Osteoblast (primary cell): Measurements from ENCODE around the gene JUND. TPM values are rescaled to one million over a fixed set of nuclear protein-coding genes. Genes with fewer than 3 reads are reported as not detected.

Source experiments
- DNase-seq: peaks from one replicate; pipeline ENCODE4 v3.0.0; 2011; ENCODE audit warnings: low spot score, mixed read lengths; ENCODE audit not compliant: insufficient read length; ENCODE audit errors: missing footprints
- H2AFZ ChIP-seq: 2 replicates; pipeline ENCODE4 v1.6.0; 2011; ENCODE audit warnings: mild to moderate bottlenecking, low read length
- H3K27ac ChIP-seq: 2 replicates; pipeline ENCODE4 v1.5.1; 2011; ENCODE audit warnings: mild to moderate bottlenecking, low read depth, low read length, moderate library complexity
- H3K27me3 ChIP-seq: 2 replicates; pipeline ENCODE4 v1.6.0; 2012; ENCODE audit warnings: mild to moderate bottlenecking, control low read depth, inconsistent platforms, low read length, moderate library complexity; ENCODE audit not compliant: insufficient read depth
- H3K36me3 ChIP-seq: 2 replicates; pipeline ENCODE4 v1.5.1; 2011; ENCODE audit warnings: mild to moderate bottlenecking, low read length, control low read depth, moderate library complexity; ENCODE audit not compliant: insufficient read depth
- H3K4me1 ChIP-seq: 2 replicates; pipeline ENCODE4 v1.5.1; 2011; ENCODE audit warnings: mild to moderate bottlenecking, low read length, control low read depth, moderate library complexity; ENCODE audit not compliant: insufficient read depth
- H3K4me2 ChIP-seq: 2 replicates; pipeline ENCODE4 v1.6.0; 2011; ENCODE audit warnings: mild to moderate bottlenecking, low read length; ENCODE audit not compliant: insufficient read depth
- H3K4me3 ChIP-seq: fragments of 200-600 bp; sonication (generic); 3 replicates; pipeline ENCODE4 v1.5.1; 2012; ENCODE audit warnings: mild to moderate bottlenecking, low read length, inconsistent platforms; ENCODE audit not compliant: insufficient read depth
- H3K79me2 ChIP-seq: 2 replicates; pipeline ENCODE4 v1.6.0; 2012; ENCODE audit warnings: mild to moderate bottlenecking, low read length, control low read depth, inconsistent platforms; ENCODE audit not compliant: insufficient read depth
- H3K9me3 ChIP-seq: 2 replicates; pipeline ENCODE4 v1.5.1; 2011; ENCODE audit warnings: low read depth, low read length, control low read depth
- H4K20me1 ChIP-seq: 2 replicates; pipeline ENCODE4 v1.6.0; 2012; ENCODE audit warnings: mild to moderate bottlenecking, low read length, control low read depth; ENCODE audit not compliant: insufficient read depth
- CTCF ChIP-seq: IDR thresholded peaks from 2 replicates; pipeline ENCODE4 v1.5.1; 2011; ENCODE audit warnings: mild to moderate bottlenecking, low read depth, low read length, moderate library complexity; ENCODE audit errors: extremely low read depth
- total RNA-seq: library from RNA; depleted of rRNA; stranded (reverse); fragments of >200 nt; gene quantifications from 2 replicates; pipeline ENCODE4 v1.2.3, GENCODE V29; 2012

The JUND gene
- total RNA-seq, 1 donor: 170 TPM

- no peaks in the 10 kb centered on the region for H4K20me1 ChIP-seq
- H3K36me3 ChIP-seq: peaks cover 18% of the 10 kb centered on the region
- no peak overlapping the region for H3K4me2 ChIP-seq
- no peak overlapping the region for H2AFZ ChIP-seq
- H3K4me1 ChIP-seq: peaks cover 7% of the 10 kb centered on the region
- peaks cover 11% of the 10 kb centered on the region for H3K79me2 ChIP-seq
- no peaks in the 10 kb centered on the region for H3K9me3 ChIP-seq
- no peak overlapping the region for H3K27ac ChIP-seq
- no peak for TF ChIP-seq CTCF
- H3K4me3 ChIP-seq: no peak overlapping the region
- H3K27me3 ChIP-seq: no peaks in the 10 kb centered on the region
- peak; percentile 66 for DNase-seq
These were observed 30.2 kb upstream of the JUND start for GRCh38 chr19:18311502-18312091.

- H4K20me1 ChIP-seq: no peaks in the 10 kb centered on the region
- H2AFZ ChIP-seq: no peak overlapping the region
- no peak for TF ChIP-seq CTCF
- no peak overlapping the region for H3K4me2 ChIP-seq
- DNase-seq: peak; percentile 73
- H3K27ac ChIP-seq: no peak overlapping the region
- no peaks in the 10 kb centered on the region for H3K27me3 ChIP-seq
- H3K4me1 ChIP-seq: peaks cover 7% of the 10 kb centered on the region
- H3K9me3 ChIP-seq: no peaks in the 10 kb centered on the region
- H3K4me3 ChIP-seq: no peak overlapping the region
- H3K79me2 ChIP-seq: peaks cover 11% of the 10 kb centered on the region
- peaks cover 20% of the 10 kb centered on the region for H3K36me3 ChIP-seq
These were observed 29.5 kb upstream of the JUND start for GRCh38 chr19:18310966-18311365.

GRCh38 chr19:18310118-18310909, 28.9 kb upstream of the JUND start:
- H3K79me2 ChIP-seq: peaks cover 11% of the 10 kb centered on the region
- no peak for TF ChIP-seq CTCF
- H3K9me3 ChIP-seq: no peaks in the 10 kb centered on the region
- H4K20me1 ChIP-seq: no peaks in the 10 kb centered on the region
- DNase-seq: peak; percentile 80
- no peak overlapping the region for H2AFZ ChIP-seq
- peaks cover 10% of the 10 kb centered on the region for H3K4me1 ChIP-seq
- H3K27ac ChIP-seq: no peak overlapping the region
- no peak overlapping the region for H3K4me2 ChIP-seq
- peaks cover 23% of the 10 kb centered on the region for H3K36me3 ChIP-seq
- no peak overlapping the region for H3K4me3 ChIP-seq
- no peaks in the 10 kb centered on the region for H3K27me3 ChIP-seq

- Histone ChIP-seq H3K36me3 (peaks cover 22% of the 10 kb centered on the region), H3K79me2 (peaks cover 9% of the 10 kb centered on the region), H3K4me1 (peaks cover 17% of the 10 kb centered on the region), H2AFZ (no peak overlapping the region), H4K20me1 (no peaks in the 10 kb centered on the region), H3K27me3 (no peaks in the 10 kb centered on the region), H3K9me3 (no peaks in the 10 kb centered on the region), H3K27ac (no peak overlapping the region), H3K4me3 (no peak overlapping the region), H3K4me2 (no peak overlapping the region)
- peak; percentile 17 for DNase-seq
- TF ChIP-seq CTCF: no peak
These were observed 28.2 kb upstream of the JUND start for GRCh38 chr19:18309525-18310064.
